Stimulated activated CD8-positive, alpha-beta memory T cell treated with anti-CD3 and anti-CD28 coated beads, Interleukin-4, amount 100 ng/mL, for 48 hours (primary cell): Measurements from ENCODE around the gene NARF.
"Not testable (repeated sequence)": the region's sequence is repeated elsewhere in the genome, so short reads cannot be mapped to it uniquely, and the experiment has no call there.

Source experiments
- DNase-seq: peaks from one replicate; pipeline ENCODE4 v3.0.0-alpha.2; 2020

NARF gene

DNA sequence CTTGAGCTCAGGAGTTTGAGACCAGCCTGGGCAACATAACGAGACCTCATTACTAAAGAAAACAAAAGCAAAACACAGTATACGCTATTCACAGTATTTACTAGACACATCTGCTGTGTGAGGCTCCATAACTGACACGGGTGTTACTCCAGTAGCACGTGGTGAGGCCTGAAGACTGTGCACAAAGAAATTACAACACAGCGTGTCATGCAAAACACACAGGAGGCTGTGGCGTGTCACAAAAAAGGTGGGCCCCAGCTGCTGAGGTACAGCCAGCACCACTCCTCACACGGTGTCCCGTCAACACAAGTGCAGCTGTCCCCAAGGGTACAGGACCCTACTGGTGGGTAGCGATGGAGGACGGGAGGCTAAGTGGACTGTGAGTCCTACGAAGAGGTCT lies 10.7 kb upstream of the NARF start:
- no peak for DNase-seq

DNA sequence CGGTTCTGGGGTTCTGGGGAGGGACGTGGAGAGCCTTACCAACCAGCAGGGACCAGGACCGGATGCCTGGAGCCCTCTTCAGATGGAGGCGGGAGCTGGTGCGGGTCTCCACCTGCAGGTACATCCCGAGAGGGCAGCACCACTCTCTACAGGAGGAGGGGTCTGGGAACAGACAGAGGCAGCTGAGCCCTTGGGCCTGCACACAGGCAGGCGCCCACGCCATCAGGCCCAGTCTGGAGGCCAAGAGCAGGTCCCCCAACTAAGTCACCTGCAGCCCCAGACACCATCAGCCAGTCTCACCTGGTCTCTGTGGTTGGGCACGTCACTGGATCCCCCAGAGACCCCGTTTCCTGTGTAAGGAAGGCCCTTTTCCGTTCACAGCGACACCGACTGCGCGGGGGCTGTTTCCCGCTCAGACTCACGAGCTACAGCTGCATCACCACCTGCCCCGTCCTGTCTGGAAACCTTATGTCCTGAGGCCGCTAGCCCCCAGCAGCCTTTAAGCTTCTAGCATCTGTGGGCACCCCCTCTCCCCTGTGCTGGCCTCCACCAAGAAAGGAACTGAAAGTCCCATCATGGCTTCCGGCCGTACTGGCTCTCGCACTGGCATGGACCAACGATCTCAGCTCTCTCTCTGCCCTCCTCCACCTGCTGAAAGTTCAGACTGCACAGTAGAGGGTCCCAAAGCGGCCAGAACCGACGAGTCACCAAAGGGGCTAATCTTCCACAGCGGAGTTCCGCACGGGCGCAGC lies 9.2 kb upstream of the NARF start:
- DNase-seq: peak; percentile 81

DNA sequence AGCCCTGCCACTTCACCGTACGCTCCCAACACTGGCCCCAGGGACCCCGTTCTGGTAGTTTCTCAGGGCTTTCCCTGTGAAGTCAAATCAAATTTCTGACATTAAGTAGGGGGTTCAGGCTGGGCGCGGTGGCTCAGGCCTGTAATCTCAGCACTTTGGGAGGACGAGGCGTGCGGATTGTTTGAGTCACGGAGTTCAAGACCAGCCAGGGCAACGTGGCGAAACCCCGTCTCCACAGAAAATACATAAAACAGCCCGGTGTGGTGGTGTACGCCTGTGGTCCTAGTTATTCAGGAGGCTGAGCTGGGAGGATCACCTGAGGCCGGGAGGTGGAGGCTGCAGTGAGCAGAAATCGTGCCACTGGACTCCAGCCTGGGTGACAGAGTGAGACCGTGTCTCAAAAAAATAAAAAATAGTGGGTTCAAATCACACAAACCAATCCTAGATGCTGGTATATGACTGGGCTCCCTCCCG lies 8.6 kb upstream of the NARF start:
- peak; percentile 67 for DNase-seq

GRCh38 chr17:82450357-82451106 lies 8.0 kb upstream of the NARF start, which contains the start of gene CYBC1:
CYBC1 (minus strand) TSS chr17:82450752; CDS start chr17:82449254, 1,498 bp downstream.
- DNase-seq: peak; percentile 97

- no peak for DNase-seq
Observed at GRCh38 chr17:82452162-82452561, 6.4 kb upstream of the NARF start.

DNA sequence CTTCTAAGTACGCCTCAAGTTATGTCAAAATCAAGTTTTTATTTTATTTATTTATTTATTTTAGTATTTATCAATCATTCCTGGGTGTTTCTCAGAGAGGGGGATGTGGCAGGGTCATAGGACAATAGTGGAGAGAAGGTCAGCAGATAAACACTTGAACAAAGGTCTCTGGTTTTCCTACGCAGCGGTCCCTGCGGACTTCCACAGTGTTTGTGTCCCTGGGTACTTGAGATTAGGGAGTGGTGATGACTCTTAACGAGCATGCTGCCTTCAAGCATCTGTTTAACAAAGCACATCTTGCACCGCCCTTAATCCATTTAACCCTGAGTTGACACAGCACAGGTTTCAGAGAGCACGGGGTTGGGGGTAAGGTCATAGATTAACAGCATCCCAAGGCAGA lies 5.4 kb upstream of the NARF start:
- DNase-seq: not testable (repeated sequence)

DNA sequence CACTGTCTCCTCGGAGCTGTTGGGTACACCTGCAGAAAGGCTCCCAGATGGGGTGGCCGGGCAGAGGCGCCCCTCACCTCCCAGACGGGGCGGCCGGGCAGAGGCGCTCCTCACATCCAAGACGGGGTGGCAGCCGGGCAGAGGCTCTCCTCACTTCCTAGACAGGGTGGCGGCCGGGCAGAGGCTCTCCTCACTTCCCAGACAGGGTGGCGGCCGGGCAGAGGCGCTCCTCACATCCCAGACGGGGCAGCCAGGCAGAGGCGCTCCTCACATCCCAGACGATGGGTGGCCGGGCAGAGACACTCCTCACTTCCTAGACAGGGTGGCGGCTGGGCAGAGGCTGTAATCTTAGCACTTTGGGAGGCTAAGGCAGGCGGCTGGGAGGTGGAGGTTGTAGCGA lies 4.8 kb upstream of the NARF start:
- DNase-seq: not testable (repeated sequence)

DNA sequence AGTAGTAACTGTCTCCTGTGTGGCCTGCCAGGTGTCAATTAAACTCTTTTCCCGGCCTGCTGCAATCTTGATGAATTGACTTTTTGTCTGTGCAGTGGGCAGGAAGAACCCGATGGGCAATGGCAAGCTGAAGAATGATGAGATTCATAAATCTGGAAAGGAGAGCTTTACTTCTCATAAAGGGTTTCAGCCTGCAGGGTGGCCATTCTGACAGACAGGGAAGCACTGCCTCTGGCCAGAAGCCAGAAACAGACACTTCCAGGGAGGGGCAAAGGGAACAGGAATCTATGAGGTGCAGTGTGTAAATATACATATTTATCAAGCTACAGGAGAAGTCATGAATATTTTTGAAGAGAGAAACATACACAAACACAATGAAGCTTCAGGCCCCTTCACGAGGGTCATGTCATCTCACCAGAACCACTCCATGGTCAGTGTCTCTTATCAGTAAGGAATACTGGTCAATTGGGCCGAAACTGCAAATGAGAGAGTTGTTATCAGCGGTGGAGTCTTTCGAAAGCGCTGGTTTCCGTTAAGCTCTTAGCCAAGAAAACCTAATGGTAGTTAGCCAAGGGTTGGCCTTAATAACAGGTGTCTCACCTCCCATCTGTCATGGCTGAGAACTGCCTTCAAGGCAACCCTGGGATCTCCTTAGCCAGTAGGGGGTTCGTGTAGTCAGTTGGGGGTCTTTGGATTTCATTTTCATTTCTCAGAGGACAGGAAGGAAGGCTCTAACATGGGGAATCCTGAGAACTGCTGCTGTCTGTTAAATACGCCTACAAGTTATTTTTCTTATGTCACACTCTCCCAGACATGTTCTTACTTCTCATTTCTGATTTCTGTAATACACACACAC lies 1.2 kb upstream of the NARF start:
- no peak for DNase-seq

GRCh38 chr17:82457929-82458178 lies 687 bp upstream of the NARF start:
- DNase-seq: no peak

DNA sequence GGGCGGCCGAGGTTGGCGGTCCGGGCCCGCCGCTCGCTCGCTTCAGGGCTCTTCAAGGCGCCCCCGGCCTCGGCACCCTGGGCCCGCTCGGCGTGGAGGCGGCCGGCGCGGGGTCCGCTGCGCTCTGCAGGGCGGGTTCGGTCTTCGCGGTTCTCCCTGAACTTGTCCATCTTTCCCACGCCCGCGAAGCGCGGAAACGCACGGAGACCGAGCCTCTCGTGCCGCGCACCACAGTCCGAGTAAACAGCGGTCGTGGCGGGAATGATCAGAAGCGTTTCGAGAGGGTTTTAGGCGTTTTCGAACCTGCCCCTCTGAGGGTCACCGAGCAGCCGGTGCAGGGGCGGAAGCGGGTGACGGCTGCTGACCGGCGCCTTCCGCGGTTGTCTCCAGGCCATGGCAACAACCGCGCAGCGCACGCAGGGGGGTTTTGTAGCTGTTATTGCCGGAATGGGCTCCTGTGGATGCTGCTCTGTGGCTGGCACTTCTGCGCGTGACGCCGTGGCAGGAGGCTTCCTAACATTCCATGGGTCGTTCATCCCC lies 414 bp downstream of the NARF start:
- DNase-seq: no peak

GRCh38 chr17:82459936-82460335 lies 1.4 kb downstream of the NARF start:
- DNase-seq: not testable (repeated sequence)

DNA sequence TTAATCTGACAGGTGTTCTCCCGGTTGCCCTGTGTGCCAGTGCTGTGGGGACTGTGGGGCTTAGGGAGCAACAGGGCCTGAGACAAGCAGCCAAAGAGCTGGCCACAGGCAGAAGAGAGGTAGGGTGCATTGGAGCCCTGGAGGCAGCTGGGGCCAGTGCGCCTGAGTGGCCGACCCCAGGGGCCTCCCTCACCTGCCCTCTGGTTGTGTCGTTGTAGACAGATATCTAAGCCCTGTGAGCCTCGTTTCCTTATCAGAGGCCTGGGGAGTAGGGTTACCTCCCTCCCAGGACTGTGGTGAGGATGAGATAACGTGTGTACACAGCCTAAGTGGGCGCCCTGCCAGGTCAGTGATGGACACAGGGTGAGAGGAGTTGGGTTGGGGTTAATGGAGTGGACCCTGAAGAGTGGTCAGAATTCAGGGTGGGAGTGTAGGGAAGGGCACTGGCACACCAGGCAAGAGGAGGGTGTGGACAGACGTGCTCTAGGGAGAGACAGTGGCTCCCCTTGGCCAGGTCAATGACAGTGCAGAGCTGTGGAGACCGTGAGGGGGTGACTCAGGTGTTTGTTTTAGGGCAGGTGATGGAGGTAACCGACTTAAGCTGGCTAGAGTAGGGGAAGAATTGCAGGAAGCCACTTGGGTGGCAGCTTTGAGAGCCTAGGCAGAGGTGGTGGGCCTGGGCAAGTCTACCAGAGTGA lies 3.4 kb downstream of the NARF start:
- no peak for DNase-seq

DNA sequence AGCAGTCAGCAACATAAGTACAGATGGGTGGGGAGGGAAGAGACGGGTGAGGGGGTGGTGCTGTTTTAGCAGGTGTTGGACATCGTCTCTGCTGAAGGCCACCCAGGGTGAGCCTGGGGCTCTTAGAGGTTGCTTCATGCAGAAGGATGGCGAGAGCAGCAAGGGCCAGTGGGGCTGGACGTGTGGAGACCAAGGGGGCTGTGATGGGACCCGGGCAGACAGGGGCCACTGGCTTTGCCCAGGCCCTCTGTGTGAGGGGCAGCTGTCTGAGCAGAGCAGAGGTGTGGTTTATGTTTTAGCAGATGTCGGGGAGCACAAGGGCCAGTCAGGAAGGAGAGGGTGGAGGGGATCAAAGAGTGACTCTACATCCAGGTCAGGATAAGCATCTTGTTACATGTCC lies 4.8 kb downstream of the NARF start:
- DNase-seq: no peak

GRCh38 chr17:82463925-82464566 lies 5.5 kb downstream of the NARF start:
- no peak for DNase-seq

DNA sequence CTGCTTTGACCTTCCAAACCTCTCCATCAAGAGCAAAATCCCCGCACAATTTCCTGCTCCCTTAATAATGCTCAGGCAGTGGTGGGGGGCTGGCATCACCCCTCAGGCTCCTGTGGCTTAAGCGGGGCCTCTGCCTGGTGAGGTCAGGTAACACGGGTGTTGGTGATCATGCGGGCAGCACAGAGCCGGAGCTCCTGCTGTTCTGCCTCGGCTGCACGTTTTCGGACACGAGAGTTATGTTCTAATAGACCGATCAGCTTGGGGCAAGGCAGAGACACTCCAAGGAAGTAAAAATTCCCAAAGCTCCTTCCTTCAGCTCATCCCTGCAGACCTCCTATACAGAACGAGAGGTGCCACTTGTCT lies 6.0 kb downstream of the NARF start:
- no peak for DNase-seq

GRCh38 chr17:82465023-82465603 lies 6.6 kb downstream of the NARF start:
- no peak for DNase-seq

DNA sequence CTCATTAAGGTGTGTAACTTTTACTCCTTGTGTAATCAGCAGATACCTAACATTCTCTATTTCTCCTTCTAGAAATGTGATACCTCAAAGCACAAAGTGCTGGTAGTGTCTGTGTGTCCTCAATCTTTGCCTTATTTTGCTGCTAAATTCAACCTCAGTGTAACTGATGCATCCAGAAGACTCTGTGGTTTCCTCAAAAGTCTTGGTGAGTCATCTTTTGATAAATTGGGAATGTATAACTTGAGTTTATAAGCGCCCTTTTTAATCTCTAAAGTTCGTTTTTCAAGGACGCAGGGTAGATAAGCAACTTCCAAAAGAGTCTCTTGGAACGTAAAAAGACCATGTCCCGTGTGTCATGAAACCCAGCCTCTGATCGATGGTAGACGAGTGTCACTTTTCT lies 10.2 kb downstream of the NARF start:
- no peak for DNase-seq

GRCh38 chr17:82470065-82470464 lies 11.5 kb downstream of the NARF start:
- no peak for DNase-seq

DNA sequence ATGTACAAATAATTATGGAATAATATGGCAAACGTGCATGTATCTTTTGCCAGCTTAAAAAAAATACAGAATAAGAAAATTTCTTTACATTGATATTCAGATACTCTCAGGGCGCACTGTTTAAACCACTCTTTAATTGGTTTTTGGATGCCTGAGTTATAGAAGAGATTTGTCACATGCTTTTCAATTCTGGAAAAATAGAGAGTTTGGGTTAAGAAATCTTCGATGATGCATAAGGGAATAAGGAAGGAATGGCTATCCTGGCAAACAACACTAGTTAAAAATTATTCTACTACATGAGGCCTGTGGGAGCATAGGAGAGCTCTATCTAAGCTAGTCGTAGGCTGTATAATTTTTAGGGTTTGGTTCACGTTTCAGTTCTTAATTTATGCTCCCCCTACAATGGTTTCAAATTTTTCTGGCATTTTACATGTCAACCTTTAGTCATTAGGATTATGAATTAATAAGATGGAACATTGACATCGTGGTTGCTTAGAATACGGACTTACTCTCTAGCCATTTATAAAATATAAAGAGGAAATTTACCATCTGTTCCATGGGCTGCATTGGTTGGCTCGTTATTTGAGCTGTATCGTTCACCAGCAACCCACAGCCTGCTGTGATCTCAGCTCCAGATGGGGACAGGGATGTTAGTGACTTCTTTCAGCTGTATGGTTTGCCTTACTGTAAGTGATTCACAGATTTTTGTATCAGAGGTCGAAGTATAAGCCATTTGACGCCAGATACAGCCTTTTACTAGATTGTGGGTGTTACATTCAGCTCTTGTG lies 15.9 kb downstream of the NARF start:
- no peak for DNase-seq

- DNase-seq: no peak
Observed at GRCh38 chr17:82475458-82475857, 16.9 kb downstream of the NARF start.

DNA sequence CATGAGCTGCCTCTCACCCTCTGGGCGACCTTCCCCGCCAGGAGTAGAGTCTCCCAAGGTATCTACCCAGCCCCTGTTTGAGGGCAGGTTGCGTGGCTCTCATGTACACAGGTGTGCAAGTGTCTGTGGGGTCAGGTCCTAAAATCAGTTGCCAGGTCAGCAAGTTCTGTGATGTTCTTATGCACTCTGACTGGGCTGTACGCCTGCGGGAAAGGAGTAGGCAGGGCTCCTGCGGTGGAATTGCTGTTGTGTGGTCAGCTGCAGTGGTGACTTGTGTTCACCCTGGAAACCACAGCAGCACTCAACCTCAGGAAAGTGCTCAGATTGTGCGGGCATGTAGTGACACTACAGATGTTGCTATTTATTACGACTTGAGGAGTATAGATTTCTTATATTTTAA lies 19.4 kb downstream of the NARF start:
- no peak for DNase-seq
